LNCaP clone FGC (cell line): ENCODE data around the gene PTPRD.

Experiments
- DNase-seq: peaks from one replicate; pipeline ENCODE4 v3.0.0-alpha.2; 2011; ENCODE audit warnings: low read depth
- H3K4me3 ChIP-seq: 2 replicates; pipeline ENCODE4 v1.5.1; 2011; ENCODE audit warnings: mild to moderate bottlenecking, low read depth, low read length, control low read depth
- CTCF ChIP-seq: IDR thresholded peaks from 2 replicates; pipeline ENCODE4 v1.5.1; 2012; ENCODE audit warnings: mild to moderate bottlenecking; ENCODE audit not compliant: control insufficient read depth, insufficient read depth; ENCODE audit errors: extremely low read depth

Gene PTPRD

GRCh38 chr9:8668751-8669150 is 1944.1 kb downstream of the PTPRD start:
- no peak overlapping the region for H3K4me3 ChIP-seq
- TF ChIP-seq CTCF, result no peak
- no peak for DNase-seq

GRCh38 chr9:8668231-8668630 is 1944.6 kb downstream of the PTPRD start:
- no peak for TF ChIP-seq CTCF
- H3K4me3 ChIP-seq, result no peak overlapping the region

GRCh38 chr9:8666060-8666459 is 1946.7 kb downstream of the PTPRD start:
- no peak for TF ChIP-seq CTCF
- H3K4me3 ChIP-seq, result no peak overlapping the region
- DNase-seq, result no peak

More at GRCh38 chr9:8668231-8668630, 1944.6 kb downstream of the PTPRD start:
- no peak for DNase-seq

- no peak for DNase-seq
- H3K4me3 ChIP-seq, result no peak overlapping the region
- no peak for TF ChIP-seq CTCF
Observed at GRCh38 chr9:8660383-8660782, 1952.4 kb downstream of the PTPRD start.

GRCh38 chr9:8659108-8659507 is 1953.7 kb downstream of the PTPRD start:
- no peak overlapping the region for H3K4me3 ChIP-seq
- no peak for TF ChIP-seq CTCF
- DNase-seq, result no peak

- no peak overlapping the region for H3K4me3 ChIP-seq
- no peak for DNase-seq
- TF ChIP-seq CTCF, result no peak
Observed at GRCh38 chr9:8655071-8655470, 1957.7 kb downstream of the PTPRD start.

GRCh38 chr9:8653855-8654254 is 1958.9 kb downstream of the PTPRD start:
- DNase-seq, result no peak
- H3K4me3 ChIP-seq, result no peak overlapping the region
- TF ChIP-seq CTCF, result no peak
